DMS 273 (cell line): ENCODE measurements around the gene C1QTNF3.
A peak's percentile ranks its signal among the peaks of the same experiment; 100 is the strongest.

Experiments used
- DNase-seq: peaks from one replicate; lab custom pipeline; 2025; ENCODE audit not compliant: unreplicated experiment; lab: John Stamatoyannopoulos, UW

Gene C1QTNF3

GRCh38 chr5:34002629-34003328, 40.2 kb downstream of the C1QTNF3 start:
- no peak for DNase-seq

- DNase-seq = peak; percentile 84
These were observed 41.7 kb downstream of the C1QTNF3 start for GRCh38 chr5:34001241-34001841.

GRCh38 chr5:33999978-34000377, 43.0 kb downstream of the C1QTNF3 start:
- DNase-seq = no peak

- peak; percentile 81 for DNase-seq
These were observed 45.6 kb downstream of the C1QTNF3 start for GRCh38 chr5:33997331-33997983.

GRCh38 chr5:33995865-33996264, 47.1 kb downstream of the C1QTNF3 start:
- DNase-seq = no peak

GRCh38 chr5:33994845-33995244, 48.2 kb downstream of the C1QTNF3 start:
- no peak for DNase-seq

GRCh38 chr5:33992864-33993263, 50.1 kb downstream of the C1QTNF3 start:
- no peak for DNase-seq

GRCh38 chr5:33985447-33985846, 57.6 kb downstream of the C1QTNF3 start:
- no peak for DNase-seq

- DNase-seq = no peak
These were observed 58.3 kb downstream of the C1QTNF3 start, which contains the start of gene SLC45A2 for GRCh38 chr5:33984671-33985124. Gene SLC45A2, minus strand, starts transcription at chr5:33984693. Its CDS starts 110 bp downstream, at chr5:33984583.

- no peak for DNase-seq
These were observed 58.8 kb downstream of the C1QTNF3 start for GRCh38 chr5:33984178-33984577.

- no peak for DNase-seq
These were observed 61.4 kb downstream of the C1QTNF3 start for GRCh38 chr5:33981408-33982162.

- no peak for DNase-seq
These were observed 63.0 kb downstream of the C1QTNF3 start for GRCh38 chr5:33980030-33980429.

- DNase-seq = no peak
These were observed 64.7 kb downstream of the C1QTNF3 start for GRCh38 chr5:33978306-33978705.

GRCh38 chr5:33976307-33976706, 66.7 kb downstream of the C1QTNF3 start:
- DNase-seq = no peak

- DNase-seq = no peak
These were observed 67.2 kb downstream of the C1QTNF3 start for GRCh38 chr5:33975852-33976251.

- DNase-seq = no peak
These were observed 69.7 kb downstream of the C1QTNF3 start for GRCh38 chr5:33973271-33973670.

- DNase-seq = peak; percentile 53
These were observed 73.2 kb downstream of the C1QTNF3 start for GRCh38 chr5:33969572-33970452.

GRCh38 chr5:33968211-33969005, 74.6 kb downstream of the C1QTNF3 start:
- peak; percentile 75 for DNase-seq
